Retinal pigment epithelial cell (primary cell): ENCODE measurements around the gene STXBP6.

ENCODE experiments used
- DNase-seq: peaks from one replicate; pipeline ENCODE4 v3.0.0-alpha.2; 2010; ENCODE audit warnings: low read depth
- H3K4me3 ChIP-seq: 2 replicates; pipeline ENCODE4 v1.5.1; 2011; ENCODE audit warnings: mild to moderate bottlenecking, low read length, control low read depth, moderate library complexity
- CTCF ChIP-seq: conservative IDR thresholded peaks from 2 replicates; pipeline ENCODE4 v1.5.1; 2011; ENCODE audit warnings: low read depth, low read length, control low read depth, inconsistent platforms

The STXBP6 gene

GRCh38 chr14:25090256-25090655 lies 40.3 kb upstream of the STXBP6 start:
- DNase-seq: no peak
- TF ChIP-seq CTCF: no peak
- H3K4me3 ChIP-seq: no peak overlapping the region

DNA sequence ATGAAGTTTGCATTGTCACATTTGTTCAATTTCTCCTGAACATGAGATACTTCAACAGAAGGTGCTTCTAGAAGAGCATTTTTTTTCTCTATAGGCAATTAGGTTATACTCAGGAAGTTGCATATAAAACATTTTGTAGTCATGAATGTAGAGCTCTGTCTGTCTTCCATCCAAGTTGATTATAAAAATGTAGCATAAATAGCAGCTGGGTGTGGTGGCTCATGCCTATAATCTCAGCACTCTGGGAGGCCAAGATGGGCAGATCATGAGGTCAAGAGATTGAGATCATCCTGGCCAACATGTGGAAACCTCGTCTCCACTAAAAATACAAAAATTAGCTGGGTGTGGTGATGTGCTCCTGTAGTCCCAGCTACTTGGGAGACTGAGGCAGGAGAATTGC lies 39.5 kb upstream of the STXBP6 start:
- H3K4me3 ChIP-seq: no peak overlapping the region
- TF ChIP-seq CTCF: no peak
- DNase-seq: no peak

- TF ChIP-seq CTCF: no peak
- no peak for DNase-seq
- no peak overlapping the region for H3K4me3 ChIP-seq
These were observed 37.0 kb upstream of the STXBP6 start for GRCh38 chr14:25086821-25087396.

- H3K4me3 ChIP-seq: no peak overlapping the region
- TF ChIP-seq CTCF: no peak
- no peak for DNase-seq
These were observed 36.1 kb upstream of the STXBP6 start for GRCh38 chr14:25086081-25086480.

DNA sequence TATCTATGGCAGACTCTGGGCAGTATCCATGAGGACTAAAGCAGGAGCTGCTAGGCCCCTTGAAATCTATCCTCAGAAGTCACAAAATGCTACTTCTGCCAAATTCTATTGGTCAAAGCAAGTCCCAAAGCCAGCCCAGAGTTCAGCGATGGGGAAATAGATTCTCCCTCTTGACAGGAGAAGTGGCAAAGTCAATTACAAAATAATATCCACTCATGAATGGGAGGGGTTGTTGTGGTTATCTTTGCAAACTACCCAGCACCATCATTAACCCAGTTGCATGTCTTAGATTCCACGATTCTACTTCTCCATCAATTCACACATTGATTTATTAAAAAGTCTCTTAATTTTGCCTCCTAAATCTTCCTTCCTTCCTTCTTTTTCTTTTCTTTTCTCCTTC lies 30.7 kb upstream of the STXBP6 start:
- no peak for TF ChIP-seq CTCF
- no peak overlapping the region for H3K4me3 ChIP-seq
- DNase-seq: no peak

GRCh38 chr14:25079311-25079710 lies 29.4 kb upstream of the STXBP6 start:
- TF ChIP-seq CTCF: no peak
- DNase-seq: no peak
- H3K4me3 ChIP-seq: no peak overlapping the region

DNA sequence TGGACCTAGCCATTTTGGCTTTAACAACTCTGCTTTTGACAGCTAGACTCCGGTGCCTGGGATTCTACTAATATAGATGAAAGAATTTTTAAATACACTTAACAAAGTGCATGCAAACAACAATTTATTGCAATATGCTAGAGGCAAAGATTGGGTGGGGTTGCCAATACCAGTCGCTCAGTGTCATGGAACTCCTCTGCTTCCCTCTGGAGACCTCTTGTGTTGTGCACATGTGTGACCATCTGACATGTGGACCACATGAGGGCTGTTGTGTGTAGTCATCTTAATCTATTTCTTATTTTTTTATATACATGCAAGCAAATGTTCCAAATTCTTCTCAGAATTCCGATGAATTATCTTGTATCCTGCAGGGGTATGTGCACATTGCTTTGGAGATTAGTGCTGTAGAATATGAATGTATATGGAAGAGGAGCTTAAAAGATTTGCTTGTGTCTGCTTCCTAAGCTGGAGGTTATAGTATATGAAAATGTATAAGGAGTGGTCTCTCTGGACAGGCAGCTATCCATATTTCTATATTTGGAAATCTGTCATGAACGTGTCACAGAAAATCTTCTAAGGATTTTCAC lies 24.2 kb upstream of the STXBP6 start:
- H3K4me3 ChIP-seq: no peak overlapping the region
- no peak for TF ChIP-seq CTCF
- no peak for DNase-seq
